ENCODE data around the gene SLC19A2.
A peak's percentile ranks its signal among the peaks of the same experiment; 100 is the strongest.

SLC19A2 gene

GRCh38 chr1:169487561-169487960 is 1.8 kb upstream of the SLC19A2 start:
- no peaks in the 10 kb centered on the region for H3K9me3 ChIP-seq (ENCODE audit: control insufficient read depth, low read length)
- no peaks in the 10 kb centered on the region for H3K36me3 ChIP-seq (ENCODE audit: control insufficient read depth, insufficient read depth, low read length)
- peaks cover 8% of the 10 kb centered on the region for H3K4me1 ChIP-seq (ENCODE audit: control insufficient read depth, insufficient read depth, low read length, poor library complexity, severe bottlenecking)
- H3K27ac ChIP-seq (ENCODE audit: low read depth, low read length, severe bottlenecking) = peak overlapping the region; percentile 98
- WGBS, 2 experiments (ENCODE audit: insufficient coverage in 2 of 2) = 91 to 96% methylated on average over 10 to 12 of the region's 16 CpGs
- no peak overlapping the region for H3K4me3 ChIP-seq (ENCODE audit: extremely low read depth, insufficient read depth, low read length, poor library complexity, severe bottlenecking)

GRCh38 chr1:169487133-169487532 is 1.4 kb upstream of the SLC19A2 start:
- Histone ChIP-seq H3K4me1 (ENCODE audit: control insufficient read depth, insufficient read depth, low read length, poor library complexity, severe bottlenecking) (peaks cover 8% of the 10 kb centered on the region), H3K9me3 (ENCODE audit: control insufficient read depth, low read length) (no peaks in the 10 kb centered on the region), H3K36me3 (ENCODE audit: control insufficient read depth, insufficient read depth, low read length) (no peaks in the 10 kb centered on the region), H3K27ac (ENCODE audit: low read depth, low read length, severe bottlenecking) (peak overlapping the region; percentile 98), H3K4me3 (ENCODE audit: extremely low read depth, insufficient read depth, low read length, poor library complexity, severe bottlenecking) (peak overlapping the region; percentile 73)
- 75 to 100% methylated on average over 2 of the region's 5 CpGs for WGBS, 2 experiments (ENCODE audit: insufficient coverage in 2 of 2)

DNA sequence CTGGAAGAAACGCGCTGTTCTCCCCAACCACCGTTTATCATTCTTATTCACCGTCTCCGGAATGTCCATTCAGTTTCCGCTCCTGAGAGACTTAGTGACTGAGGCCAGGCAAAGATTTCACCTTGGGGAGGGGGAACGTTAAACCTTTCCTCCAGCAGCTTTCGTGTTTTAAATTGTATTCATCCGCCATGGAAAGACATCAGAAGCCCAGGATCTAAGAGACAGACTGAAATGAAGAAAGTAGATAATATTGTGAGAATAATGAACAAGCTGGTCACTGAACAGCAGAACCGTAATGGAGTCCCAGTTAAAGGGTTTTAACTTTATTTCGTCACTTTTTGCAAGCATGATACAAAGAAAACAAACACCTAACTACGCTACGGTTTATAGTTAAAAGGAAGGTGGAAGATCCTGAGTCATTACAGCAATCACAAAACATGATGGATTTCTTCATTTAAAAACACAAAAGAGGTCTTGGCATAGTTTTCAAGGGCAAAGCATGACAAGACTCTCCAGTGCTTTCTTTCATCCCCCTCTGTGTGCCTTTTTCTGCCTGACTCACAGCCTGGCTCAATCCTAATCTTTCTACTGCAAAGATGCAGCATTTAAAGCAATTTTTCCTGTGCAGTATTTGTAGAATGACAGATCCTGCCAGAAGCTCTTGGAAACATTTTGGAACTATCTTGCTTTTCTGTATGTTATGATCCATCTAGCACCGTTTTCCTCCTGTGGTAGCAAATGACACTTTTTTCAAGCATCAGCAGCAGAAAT is 722 bp upstream of the SLC19A2 start:
- Histone ChIP-seq H3K27ac (ENCODE audit: low read depth, low read length, severe bottlenecking) (peak overlapping the region; percentile 98), H3K4me3 (ENCODE audit: extremely low read depth, insufficient read depth, low read length, poor library complexity, severe bottlenecking) (peak overlapping the region; percentile 73)
- WGBS, 2 experiments (ENCODE audit: insufficient coverage in 2 of 2) = 8 to 18% methylated on average over 5 to 8 of the region's 14 CpGs

DNA sequence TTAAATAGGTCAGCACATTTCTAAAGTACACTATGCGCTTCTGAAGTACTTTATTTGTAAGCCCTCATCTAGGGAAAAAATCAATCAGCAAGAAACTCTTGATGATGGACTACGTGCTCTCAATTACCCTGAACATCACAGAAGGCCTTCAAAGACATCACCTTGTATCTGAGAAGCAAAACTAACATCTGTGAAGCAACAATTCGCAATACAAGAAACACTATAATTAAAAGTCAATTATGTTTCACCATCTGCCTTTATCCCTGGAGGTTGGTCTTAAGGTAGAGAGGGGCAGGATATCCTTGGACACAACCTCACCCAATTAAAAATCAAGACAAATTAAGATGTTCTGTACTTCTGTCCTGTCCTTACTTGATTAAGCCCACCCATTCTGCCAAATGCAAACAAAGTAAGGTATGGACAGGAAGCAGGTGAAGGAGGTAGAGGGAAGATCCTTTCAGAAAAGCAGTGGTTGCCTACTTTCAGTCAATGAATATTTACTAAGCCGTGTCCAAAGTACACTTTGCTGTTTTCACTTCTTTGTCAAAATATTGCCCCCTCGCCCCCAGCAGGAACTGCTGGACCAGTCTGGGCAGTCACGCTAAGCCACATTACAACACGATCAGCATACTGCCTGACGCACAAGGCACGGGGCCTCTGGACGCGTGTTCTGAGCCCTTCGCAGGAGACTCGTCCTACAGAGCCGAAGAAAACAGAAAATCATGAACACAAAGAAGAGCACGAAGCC is 887 bp downstream of the SLC19A2 start:
- Histone ChIP-seq H3K27ac (ENCODE audit: low read depth, low read length, severe bottlenecking) (peak overlapping the region; percentile 98), H3K4me1 (ENCODE audit: control insufficient read depth, insufficient read depth, low read length, poor library complexity, severe bottlenecking) (peaks cover 8% of the 10 kb centered on the region), H3K4me3 (ENCODE audit: extremely low read depth, insufficient read depth, low read length, poor library complexity, severe bottlenecking) (peak overlapping the region; percentile 73), H3K9me3 (ENCODE audit: control insufficient read depth, low read length) (no peaks in the 10 kb centered on the region), H3K36me3 (ENCODE audit: control insufficient read depth, insufficient read depth, low read length) (no peaks in the 10 kb centered on the region)
- WGBS, 2 experiments (ENCODE audit: insufficient coverage in 2 of 2) = 11 to 13% methylated on average over 13 to 14 of the region's 15 CpGs

More for the DNA sequence above, 722 bp upstream of the SLC19A2 start:
- H3K9me3 ChIP-seq (ENCODE audit: control insufficient read depth, low read length) = no peaks in the 10 kb centered on the region
- H3K36me3 ChIP-seq (ENCODE audit: control insufficient read depth, insufficient read depth, low read length) = no peaks in the 10 kb centered on the region
- H3K4me1 ChIP-seq (ENCODE audit: control insufficient read depth, insufficient read depth, low read length, poor library complexity, severe bottlenecking) = peaks cover 8% of the 10 kb centered on the region

DNA sequence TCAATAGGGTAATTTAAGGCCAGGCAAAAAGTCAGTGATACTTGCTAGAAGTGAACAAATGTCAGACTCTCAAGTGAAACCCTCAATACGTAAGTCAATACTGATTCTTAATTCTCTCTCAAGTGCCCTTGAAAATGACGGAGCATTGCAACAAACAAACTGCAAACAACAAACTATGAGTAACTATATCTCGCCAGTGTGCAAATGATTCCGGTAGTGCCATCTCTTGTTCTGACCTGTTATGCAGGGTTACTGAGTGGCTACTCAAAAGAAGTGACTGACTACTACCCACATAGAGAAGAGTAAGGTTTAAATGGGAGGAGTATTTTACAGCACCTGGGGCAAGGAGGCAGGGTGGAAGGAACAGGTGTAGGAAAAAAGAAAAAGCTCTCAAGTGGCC is 1.6 kb downstream of the SLC19A2 start:
- no peaks in the 10 kb centered on the region for H3K36me3 ChIP-seq (ENCODE audit: control insufficient read depth, insufficient read depth, low read length)
- no peaks in the 10 kb centered on the region for H3K9me3 ChIP-seq (ENCODE audit: control insufficient read depth, low read length)
- WGBS, 2 experiments (ENCODE audit: insufficient coverage in 2 of 2) = 87 to 100% methylated on average over 3 to 4 of the region's 4 CpGs
- H3K4me1 ChIP-seq (ENCODE audit: control insufficient read depth, insufficient read depth, low read length, poor library complexity, severe bottlenecking) = peaks cover 8% of the 10 kb centered on the region
- no peak overlapping the region for H3K27ac ChIP-seq (ENCODE audit: low read depth, low read length, severe bottlenecking)
- peak overlapping the region; percentile 73 for H3K4me3 ChIP-seq (ENCODE audit: extremely low read depth, insufficient read depth, low read length, poor library complexity, severe bottlenecking)

- Histone ChIP-seq H3K36me3 (ENCODE audit: control insufficient read depth, insufficient read depth, low read length) (no peaks in the 10 kb centered on the region), H3K4me1 (ENCODE audit: control insufficient read depth, insufficient read depth, low read length, poor library complexity, severe bottlenecking) (peaks cover 8% of the 10 kb centered on the region), H3K4me3 (ENCODE audit: extremely low read depth, insufficient read depth, low read length, poor library complexity, severe bottlenecking) (no peak overlapping the region), H3K27ac (ENCODE audit: low read depth, low read length, severe bottlenecking) (no peak overlapping the region), H3K9me3 (ENCODE audit: control insufficient read depth, low read length) (no peaks in the 10 kb centered on the region)
- 91 to 92% methylated on average over 3 to 5 of the region's 5 CpGs for WGBS, 2 experiments (ENCODE audit: insufficient coverage in 2 of 2)
Measured at GRCh38 chr1:169483500-169483966, 2.2 kb downstream of the SLC19A2 start.

GRCh38 chr1:169479363-169480066 is 6.2 kb downstream of the SLC19A2 start:
- Histone ChIP-seq H3K36me3 (ENCODE audit: control insufficient read depth, insufficient read depth, low read length) (peaks cover 12% of the 10 kb centered on the region), H3K4me3 (ENCODE audit: extremely low read depth, insufficient read depth, low read length, poor library complexity, severe bottlenecking) (no peak overlapping the region), H3K9me3 (ENCODE audit: control insufficient read depth, low read length) (no peaks in the 10 kb centered on the region), H3K27ac (ENCODE audit: low read depth, low read length, severe bottlenecking) (no peak overlapping the region), H3K4me1 (ENCODE audit: control insufficient read depth, insufficient read depth, low read length, poor library complexity, severe bottlenecking) (no peaks in the 10 kb centered on the region)
- WGBS, 2 experiments (ENCODE audit: insufficient coverage in 2 of 2) = no CpG with 5 or more reads among the region's 1 CpG

- no peaks in the 10 kb centered on the region for H3K4me1 ChIP-seq (ENCODE audit: control insufficient read depth, insufficient read depth, low read length, poor library complexity, severe bottlenecking)
- H3K36me3 ChIP-seq (ENCODE audit: control insufficient read depth, insufficient read depth, low read length) = peaks cover 12% of the 10 kb centered on the region
- H3K4me3 ChIP-seq (ENCODE audit: extremely low read depth, insufficient read depth, low read length, poor library complexity, severe bottlenecking) = no peak overlapping the region
- H3K27ac ChIP-seq (ENCODE audit: low read depth, low read length, severe bottlenecking) = no peak overlapping the region
- 83 to 91% methylated on average over 2 to 3 of the region's 5 CpGs for WGBS, 2 experiments (ENCODE audit: insufficient coverage in 2 of 2)
- no peaks in the 10 kb centered on the region for H3K9me3 ChIP-seq (ENCODE audit: control insufficient read depth, low read length)
Measured at GRCh38 chr1:169478094-169478672, 7.6 kb downstream of the SLC19A2 start.

DNA sequence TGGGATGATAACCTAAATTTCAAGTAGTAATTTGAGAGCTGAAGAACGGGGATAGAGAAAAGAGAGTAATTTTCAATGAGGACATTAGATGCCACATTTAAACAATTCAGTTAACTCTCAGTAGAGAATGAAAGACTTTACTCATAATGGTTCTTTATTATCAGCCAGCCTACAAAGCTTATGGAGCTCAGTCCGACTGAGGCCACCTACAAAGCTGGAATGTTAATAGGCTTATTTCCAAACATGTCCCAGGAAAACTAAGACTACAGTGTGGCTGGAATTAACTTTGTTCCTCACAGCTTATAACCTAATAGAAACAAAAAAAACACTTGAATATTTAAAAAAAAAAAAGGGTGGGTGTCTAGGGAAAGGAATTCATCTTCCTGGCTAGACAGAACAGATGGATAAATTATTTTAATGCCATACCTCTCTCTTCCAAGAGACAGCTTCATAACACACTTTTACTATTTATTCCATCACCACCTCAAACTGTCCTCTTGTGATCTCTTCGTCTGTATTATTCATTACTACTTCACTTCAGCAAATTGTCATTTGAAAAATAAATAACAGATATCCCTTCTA is 9.8 kb downstream of the SLC19A2 start:
- Histone ChIP-seq H3K9me3 (ENCODE audit: control insufficient read depth, low read length) (no peaks in the 10 kb centered on the region), H3K4me3 (ENCODE audit: extremely low read depth, insufficient read depth, low read length, poor library complexity, severe bottlenecking) (no peak overlapping the region), H3K36me3 (ENCODE audit: control insufficient read depth, insufficient read depth, low read length) (peaks cover 12% of the 10 kb centered on the region), H3K4me1 (ENCODE audit: control insufficient read depth, insufficient read depth, low read length, poor library complexity, severe bottlenecking) (no peaks in the 10 kb centered on the region), H3K27ac (ENCODE audit: low read depth, low read length, severe bottlenecking) (no peak overlapping the region)
- WGBS, 2 experiments (ENCODE audit: insufficient coverage in 2 of 2) = 80 to 86% methylated on average over 1 to 2 of the region's 3 CpGs
